Measurements from ENCODE around the gene KIR2DL1.
"Not testable (repeated sequence)": the region's sequence is repeated elsewhere in the genome, so short reads cannot be mapped to it uniquely, and the experiment has no call there.

Gene KIR2DL1

DNA sequence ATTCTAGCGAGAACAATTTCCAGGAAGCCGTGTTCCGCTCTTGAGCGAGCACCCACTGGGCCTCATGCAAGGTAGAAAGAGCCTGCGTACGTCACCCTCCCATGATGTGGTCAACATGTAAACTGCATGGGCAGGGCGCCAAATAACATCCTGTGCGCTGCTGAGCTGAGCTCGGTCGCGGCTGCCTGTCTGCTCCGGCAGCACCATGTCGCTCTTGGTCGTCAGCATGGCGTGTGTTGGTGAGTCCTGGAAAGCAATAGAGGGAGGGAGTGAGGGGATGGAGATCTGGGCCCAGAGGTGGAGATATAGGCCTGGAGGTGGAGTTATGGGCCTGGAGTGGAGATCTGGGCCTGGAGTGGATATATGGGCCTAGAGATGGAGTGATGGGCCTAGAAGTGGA lies at the start of gene KIR2DL1:
KIR2DL1 (plus strand) TSS at position 148 of the 400 bp plus-strand sequence; CDS start at position 206, 58 bp downstream.
- DNase-seq: not testable (repeated sequence)

DNA sequence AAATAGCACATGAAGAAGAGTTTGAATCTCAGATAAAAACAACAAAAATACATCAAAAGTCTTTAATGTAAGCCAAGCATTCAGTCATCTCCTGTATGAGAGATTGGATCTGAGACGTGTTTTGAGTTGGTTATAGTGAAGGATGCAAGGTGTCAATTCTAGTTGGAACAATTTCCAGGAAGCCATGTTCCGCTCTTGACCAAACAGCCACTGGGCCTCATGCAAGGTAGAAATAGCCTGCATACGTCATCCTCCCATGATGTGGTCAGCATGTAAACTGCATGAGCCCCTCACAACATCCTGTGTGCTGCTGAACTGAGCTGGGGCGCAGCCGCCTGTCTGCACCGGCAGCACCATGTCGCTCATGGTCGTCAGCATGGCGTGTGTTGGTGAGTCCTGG lies 45.5 kb upstream of the KIR2DL1 start, which contains the start of gene KIR3DL3:
KIR3DL3 (plus strand) TSS at position 301 of the 400 bp plus-strand sequence; CDS start at position 356, 55 bp downstream.
- no peak for DNase-seq

DNA sequence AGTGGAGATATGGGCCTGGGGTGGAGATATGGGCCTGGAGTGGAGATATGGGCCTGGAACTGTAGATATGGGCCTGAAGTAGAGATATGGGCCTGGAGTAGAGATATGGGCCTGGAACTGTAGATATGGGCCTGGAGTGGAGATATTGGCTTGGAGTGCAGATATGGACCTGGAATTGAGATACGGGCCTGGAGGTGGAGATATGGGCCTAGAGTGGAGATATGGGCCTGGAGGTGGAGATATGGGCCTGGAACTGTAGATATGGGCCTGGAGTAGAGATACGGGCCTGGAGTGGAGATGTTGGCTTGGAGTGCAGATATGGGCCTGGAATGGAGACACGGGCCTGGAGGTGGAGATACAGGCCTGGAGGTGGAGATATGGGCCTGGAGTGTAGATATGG lies 44.9 kb upstream of the KIR2DL1 start:
- DNase-seq: no peak

DNA sequence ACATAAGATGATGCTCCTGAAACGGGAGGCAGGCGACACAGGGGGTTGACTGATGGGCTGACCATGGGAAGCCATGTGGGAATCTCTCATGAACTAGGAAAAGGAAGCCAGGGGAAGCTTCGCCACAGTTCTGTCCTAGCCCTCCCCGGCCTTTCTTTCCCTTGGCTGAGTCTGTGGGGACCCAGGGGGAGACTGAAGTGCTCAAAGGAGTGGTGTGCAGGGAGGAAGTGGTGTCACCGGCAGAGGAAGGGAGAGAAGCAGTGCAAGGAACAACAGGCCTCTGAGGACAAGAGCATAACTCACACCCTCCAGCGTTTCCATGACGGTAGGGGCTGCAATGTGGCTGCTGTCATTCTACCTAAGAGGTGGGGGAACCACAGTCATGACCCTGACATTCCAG lies 44.3 kb upstream of the KIR2DL1 start:
- no peak for DNase-seq

DNA sequence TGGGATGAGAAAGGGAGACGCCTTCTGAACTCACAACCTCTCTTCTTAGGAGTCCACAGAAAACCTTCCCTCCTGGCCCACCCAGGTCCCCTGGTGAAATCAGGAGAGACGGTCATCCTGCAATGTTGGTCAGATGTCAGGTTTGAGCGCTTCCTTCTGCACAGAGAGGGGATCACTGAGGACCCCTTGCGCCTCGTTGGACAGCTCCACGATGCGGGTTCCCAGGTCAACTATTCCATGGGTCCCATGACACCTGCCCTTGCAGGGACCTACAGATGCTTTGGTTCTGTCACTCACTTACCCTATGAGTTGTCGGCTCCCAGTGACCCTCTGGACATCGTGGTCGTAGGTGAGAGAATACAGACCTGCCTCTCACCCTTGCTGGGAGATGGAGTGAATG lies 42.0 kb upstream of the KIR2DL1 start:
- DNase-seq: no peak

DNA sequence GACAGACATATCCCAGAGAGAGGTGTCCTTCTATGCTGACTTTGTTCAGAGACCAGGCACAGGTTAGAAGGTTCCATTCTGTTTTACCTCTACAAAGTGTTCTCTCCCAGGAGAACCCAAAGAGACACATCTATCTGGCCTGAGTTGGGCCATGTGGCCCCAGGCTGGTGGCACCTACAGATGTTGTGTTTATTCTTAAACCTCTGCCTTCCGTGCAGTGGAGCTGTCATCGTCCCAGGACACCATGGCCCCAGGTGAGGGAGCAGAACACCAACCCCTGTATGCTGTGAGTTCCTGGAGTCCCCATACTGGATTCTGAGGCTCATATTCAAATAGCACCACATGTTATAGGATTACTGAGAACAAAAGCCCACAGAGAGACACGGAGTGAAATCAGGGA lies 41.4 kb upstream of the KIR2DL1 start:
- DNase-seq: no peak

DNA sequence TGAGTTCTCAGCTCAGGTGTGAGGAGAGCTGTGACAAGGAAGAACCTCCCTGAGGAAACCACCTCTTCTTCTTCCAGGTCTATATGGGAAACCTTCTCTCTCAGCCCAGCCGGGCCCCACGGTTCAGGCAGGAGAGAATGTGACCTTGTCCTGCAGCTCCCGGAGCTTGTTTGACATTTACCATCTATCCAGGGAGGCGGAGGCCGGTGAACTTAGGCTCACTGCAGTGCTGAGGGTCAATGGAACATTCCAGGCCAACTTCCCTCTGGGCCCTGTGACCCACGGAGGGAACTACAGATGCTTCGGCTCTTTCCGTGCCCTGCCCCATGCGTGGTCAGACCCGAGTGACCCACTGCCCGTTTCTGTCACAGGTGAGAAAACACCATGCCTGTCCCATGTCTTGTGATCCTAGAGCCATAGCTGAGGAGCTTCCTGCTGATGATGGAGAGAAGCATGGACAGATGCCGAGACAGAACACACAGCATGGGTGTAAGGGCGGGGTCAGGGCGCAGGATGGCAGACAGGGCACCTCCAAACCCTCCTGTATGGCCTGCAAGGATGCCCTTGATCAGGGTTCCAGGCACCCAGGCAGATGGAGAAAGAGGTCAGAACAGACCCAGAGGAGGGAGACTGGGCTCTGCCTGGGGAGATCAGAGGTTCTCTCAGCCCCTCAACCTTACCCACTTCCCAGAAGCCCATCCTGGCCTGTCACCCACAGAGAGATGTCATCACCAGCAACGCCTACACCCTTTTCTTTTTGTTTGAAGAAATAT lies 40.0 kb upstream of the KIR2DL1 start:
- DNase-seq: no peak

DNA sequence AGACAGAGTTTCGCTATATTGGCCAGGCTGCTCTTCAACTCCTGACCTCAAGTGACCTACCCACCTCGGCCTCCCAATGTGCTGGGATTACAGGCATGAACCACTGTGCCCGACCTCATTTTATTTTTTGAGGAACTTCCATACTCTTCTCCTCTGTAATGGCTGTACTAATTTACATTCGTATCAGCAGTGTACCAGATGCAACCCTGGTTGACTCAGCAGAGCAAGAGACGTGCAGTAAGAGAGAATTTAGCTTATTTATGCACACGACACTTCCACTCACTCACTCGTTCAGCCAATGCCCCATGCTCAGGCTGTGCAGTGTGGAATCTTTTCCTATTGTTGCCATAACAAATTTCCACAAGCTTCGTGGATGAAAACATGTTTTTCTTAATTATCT lies 38.4 kb upstream of the KIR2DL1 start:
- DNase-seq: no peak

DNA sequence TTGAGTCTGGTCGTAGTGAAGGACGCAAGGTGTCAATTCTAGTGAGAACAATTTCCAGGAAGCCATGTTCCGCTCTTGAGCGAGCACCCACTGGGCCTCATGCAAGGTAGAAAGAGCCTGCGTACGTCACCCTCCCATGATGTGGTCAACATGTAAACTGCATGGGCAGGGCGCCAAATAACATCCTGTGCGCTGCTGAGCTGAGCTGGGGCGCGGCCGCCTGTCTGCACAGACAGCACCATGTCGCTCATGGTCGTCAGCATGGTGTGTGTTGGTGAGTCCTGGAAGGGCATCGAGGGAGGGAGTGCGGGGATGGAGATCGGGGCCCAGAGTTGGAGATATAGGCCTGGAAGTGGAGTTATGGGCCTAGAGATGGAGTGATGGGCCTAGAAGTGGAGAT lies 31.3 kb upstream of the KIR2DL1 start, which contains the start of gene KIR2DL3:
KIR2DL3 (plus strand) TSS at position 208 of the 400 bp plus-strand sequence; CDS start at position 241, 33 bp downstream.
- DNase-seq: not testable (repeated sequence)

DNA sequence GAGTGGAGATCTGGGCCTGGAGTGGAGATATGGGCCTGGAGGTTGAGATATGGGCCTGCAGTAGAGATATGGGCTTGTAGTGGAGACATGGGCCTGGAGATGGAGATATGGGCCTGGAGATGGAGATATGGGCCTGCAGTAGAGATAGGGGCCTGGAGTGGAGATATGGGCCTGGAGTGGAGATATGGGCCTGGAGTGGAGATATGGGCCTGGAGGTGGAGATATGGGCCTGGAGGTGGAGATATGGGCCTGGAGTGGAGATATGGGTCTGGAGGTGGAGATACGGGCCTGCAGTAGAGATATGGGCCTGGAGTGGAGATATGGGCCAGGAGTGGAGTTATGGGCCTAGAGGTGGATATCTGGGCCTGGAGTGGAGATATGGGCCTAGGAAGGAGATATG lies 30.9 kb upstream of the KIR2DL1 start:
- DNase-seq: no peak

DNA sequence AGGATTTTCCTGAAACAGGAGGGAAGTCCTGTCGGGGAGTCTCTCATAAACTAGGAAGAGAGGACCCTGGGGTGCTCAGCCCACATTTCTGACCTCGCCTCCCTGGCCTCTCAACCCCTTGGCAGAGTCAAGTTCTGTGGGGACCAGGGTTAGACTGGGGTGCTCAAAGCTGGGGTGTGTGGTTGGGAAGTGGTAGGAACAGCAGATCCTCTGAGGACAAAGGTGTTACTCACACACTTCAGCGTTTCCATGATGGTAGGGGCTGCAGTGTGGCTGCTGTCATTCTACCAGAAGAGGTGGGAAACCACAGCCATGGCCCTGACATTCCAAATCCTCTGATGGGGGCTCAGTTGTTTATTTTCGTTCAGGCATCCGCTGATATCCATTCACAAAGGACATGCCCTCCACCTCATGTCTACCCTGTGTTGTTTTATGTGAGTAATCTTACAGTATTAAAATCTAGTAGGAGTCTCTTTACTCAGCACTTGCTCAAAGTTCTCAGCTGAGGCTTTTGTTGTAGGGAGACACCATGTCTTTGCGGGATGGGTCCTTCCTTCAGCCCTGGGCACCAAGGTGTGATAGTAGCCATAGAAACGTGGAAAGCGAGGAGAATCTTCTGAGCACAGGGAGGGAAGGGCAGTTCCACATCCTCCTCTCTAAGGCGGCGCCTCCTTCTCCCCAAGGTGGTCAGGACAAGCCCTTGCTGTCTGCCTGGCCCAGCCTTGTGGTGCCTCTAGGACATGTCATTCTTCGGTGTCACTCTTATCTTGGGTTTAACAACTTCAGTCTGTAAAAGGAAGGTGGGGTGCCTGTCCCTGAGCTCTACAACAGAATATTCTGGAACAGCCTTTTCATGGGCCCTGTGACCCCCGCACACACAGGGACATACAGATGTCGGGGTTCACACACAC lies 29.8 kb upstream of the KIR2DL1 start:
- no peak for DNase-seq

DNA sequence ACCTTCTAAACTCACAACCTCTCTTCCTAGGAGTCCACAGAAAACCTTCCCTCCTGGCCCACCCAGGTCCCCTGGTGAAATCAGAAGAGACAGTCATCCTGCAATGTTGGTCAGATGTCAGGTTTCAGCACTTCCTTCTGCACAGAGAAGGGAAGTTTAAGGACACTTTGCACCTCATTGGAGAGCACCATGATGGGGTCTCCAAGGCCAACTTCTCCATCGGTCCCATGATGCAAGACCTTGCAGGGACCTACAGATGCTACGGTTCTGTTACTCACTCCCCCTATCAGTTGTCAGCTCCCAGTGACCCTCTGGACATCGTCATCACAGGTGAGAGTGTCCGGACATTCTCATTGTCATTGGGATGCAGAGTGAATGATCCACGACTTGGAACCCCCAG lies 27.6 kb upstream of the KIR2DL1 start:
- not testable (repeated sequence) for DNase-seq

DNA sequence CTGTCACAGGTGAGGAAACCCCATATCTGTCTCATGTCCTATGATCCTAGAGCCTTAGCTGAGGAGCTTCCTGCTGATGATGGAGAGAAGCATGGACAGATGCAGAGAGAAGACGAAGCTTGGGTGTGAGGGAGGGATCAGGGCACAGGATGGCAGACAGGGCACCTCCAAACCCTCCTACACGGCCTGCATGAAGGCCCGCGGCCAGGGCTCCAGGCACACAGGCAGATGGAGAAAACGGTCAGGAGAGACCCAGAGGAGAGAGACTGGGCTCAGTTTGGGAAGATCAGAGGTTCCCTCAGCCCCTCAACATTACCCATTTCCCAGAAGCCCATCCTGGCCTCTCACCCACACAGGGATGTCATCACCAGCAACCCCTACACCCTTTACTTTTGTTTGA lies 25.5 kb upstream of the KIR2DL1 start:
- DNase-seq: not testable (repeated sequence)

DNA sequence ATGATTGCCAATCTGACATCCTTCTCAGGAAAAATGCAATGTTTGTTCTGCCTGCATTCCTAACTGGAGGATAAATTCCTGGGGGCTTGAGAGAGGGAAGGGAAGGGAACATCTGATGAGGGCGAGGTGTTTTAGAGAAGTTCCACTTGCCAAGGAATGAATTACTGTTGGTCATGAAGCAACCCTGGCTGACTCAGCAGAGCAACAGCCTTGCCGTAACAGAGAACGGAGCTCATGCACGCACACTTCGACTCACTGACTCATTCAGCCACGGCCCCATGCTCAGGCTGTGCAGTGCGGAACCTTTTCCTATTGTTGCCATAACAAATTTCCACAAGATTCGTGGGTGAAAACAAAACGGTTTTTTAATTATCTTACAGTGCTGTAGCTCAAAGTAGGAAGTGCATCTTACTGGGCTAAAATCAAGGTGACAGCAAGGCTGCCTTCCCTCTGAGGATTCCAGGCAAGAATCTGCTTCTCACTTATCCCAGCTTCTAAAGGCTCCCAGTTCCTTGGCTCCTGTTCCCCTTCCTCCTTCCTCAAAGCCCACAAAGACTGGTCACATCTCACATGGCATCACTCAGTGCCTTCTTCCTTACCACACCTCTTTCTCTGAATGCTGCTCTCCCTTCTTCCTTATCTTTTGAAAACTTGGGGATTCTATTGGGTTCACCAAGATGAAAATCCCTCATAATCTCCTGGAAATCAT lies 21.8 kb upstream of the KIR2DL1 start:
- DNase-seq: not testable (repeated sequence)

DNA sequence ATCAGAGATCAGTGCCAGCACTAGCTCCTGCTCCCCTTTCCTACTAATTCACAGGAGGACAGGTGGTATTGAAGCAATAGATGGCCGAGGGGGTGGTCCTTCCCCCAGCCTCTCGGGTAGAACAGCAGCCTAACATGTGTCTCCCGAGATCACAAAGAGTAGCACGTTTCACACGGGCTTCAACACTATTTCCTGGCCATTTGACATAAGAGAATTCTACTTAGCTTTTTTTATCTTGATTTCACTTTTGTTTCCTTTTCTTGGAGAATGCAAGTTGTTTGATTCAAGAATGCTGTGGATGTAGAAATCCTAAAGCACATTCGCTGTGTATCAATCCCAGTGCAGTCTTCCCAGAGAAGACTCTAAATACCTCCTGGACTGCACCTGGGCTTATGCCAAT lies 19.3 kb upstream of the KIR2DL1 start:
- DNase-seq: not testable (repeated sequence)

DNA sequence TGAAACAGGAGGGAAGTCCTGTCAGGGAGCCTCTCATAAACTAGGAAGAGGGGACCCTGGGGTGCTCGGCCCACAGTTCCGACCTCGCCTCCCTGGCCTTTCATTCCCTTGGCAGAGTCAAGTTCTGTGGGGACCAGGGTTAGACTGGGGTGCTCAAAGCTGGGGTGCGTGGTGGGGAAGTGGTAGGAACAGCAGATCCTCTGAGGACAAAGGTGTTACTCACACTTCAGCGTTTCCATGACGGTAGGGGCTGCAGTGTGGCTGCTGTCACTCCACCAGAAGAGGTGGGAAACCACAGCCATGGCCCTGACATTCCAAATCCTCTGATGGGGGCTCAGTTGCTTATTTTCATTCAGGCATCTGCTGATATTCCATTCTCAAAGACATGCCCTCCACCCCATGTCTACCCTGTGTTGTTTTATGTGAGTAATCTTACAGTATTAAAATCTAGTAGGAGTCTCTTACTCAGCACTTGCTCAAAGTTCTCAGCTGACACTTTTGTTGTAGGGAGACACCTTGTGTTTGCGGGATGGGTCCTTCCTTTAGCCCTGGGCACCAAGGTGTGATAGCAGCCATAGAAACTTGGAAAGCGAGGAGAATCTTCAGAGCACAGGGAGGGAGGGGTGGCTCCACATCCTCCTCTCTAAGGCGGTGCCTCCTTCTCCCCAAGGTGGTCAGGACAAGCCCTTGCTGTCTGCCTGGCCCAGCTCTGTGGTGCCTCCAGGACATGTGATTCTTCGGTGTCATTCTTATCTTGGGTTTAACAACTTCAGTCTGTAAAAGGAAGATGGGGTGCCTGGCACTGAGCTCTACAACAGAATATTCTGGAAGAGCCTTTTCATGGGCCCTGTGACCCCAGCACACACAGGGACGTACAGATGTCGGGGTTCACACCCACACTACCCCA lies 13.1 kb upstream of the KIR2DL1 start:
- DNase-seq: not testable (repeated sequence)

DNA sequence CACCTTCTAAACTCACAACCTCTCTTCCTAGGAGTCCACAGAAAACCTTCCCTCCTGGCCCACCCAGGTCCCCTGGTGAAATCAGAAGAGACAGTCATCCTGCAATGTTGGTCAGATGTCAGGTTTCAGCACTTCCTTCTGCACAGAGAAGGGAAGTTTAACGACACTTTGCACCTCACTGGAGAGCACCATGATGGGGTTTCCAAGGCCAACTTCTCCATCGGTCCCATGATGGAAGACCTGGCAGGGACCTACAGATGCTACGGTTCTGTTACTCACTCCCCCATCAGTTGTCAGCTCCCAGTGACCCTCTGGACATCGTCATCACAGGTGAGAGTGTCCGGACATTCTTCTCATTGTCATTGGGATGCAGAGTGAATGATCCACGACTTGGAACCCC lies 11.0 kb upstream of the KIR2DL1 start:
- DNase-seq: not testable (repeated sequence)

DNA sequence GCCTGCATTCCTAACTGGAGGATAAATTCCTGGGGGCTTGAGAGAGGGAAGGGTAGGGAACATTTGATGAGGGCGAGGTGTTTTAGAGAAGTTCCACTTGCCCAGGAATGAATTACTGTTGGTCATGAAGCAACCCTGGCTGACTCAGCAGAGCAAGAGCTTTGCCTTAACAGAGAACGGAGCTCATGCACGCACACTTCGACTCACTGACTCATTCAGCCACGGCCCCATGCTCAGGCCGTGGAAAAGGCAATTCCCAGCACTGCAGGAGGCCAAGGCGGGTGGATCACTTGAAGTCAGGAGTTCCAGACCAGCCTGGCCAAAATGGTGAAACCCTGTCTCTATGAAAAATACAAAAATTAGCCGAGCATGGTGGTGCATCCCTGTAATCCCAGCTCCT lies 5.4 kb upstream of the KIR2DL1 start:
- not testable (repeated sequence) for DNase-seq

DNA sequence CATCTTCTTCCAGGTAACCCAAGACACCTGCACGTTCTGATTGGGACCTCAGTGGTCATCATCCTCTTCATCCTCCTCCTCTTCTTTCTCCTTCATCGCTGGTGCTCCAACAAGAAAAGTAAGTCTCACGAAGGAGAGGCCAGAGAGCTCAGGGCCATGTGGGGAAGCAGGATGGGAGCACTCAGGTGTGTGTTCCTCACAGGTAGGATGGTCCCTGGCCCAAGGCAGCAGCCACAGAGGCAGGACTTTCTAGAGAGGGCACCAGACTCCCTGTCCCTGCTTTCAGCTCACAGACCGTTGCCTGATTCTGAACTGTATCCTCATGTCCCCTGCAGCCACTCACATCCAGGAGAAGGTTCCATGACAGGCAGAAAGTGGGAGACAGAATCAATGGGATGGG lies 3.1 kb upstream of the KIR2DL1 start:
- not testable (repeated sequence) for DNase-seq

DNA sequence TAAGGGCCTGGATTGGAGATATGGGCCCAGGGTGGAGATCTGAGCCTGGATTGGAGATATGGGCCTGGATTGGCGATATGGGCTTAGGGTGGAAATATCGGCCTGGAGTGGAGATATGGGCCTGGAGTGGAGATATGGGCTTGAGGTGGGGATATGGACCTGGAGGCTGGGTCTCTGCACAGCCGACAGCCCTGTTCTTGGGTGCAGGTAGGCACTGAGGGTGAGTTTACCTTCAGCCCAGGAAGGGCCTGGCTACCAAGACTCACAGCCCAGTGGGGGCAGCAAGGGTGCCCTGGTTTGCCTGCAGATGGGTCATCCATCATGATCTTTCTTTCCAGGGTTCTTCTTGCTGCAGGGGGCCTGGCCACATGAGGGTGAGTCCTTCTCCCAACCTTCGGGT lies 918 bp downstream of the KIR2DL1 start:
- DNase-seq: not testable (repeated sequence)

DNA sequence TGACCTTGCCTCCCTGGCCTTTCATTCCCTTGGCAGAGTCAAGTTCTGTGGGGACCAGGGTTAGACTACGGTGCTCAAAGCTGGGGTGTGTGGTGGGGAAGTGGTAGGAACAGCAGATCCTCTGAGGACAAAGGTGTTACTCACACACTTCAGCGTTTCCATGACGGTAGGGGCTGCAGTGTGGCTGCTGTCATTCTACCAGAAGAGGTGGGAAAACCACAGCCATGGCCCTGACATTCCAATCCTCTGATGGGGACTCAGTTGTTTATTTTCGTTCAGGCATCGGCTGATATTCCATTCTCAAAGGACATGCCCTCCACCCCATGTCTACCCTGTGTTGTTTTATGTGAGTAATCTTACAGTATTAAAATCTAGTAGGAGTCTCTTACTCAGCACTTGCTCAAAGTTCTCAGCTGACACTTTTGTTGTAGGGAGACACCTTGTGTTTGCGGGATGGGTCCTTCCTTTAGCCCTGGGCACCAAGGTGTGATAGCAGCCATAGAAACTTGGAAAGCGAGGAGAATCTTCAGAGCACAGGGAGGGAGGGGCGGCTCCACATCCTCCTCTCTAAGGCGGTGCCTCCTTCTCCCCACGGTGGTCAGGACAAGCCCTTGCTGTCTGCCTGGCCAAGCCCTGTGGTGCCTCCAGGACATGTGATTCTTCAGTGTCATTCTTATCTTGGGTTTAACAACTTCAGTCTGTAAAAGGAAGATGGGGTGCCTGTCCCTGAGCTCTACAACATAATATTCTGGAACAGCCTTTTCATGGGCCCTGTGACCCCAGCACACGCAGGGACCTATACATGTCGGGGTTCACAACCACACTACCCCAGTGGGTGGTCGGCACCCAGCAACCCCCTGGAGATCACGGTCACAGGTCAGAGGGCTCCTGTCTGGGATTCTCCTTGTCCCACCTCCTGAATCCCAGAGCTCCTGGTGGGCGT lies 1.7 kb downstream of the KIR2DL1 start:
- not testable (repeated sequence) for DNase-seq
